ENCODE results near the gene HOXD11.

Gene HOXD11

GRCh38 chr2:176106581-176107539 is at the start of gene HOXD11:
Gene HOXD11 (plus strand): TSS chr2:176107280. CDS start chr2:176107356, 76 bp downstream.
- DNase-seq (ENCODE audit: low spot score) = no peak

- DNase-seq (ENCODE audit: low spot score) = no peak
These were observed 43.1 kb upstream of the HOXD11 start for GRCh38 chr2:176063958-176064357.

GRCh38 chr2:176066645-176067588 is 40.2 kb upstream of the HOXD11 start:
- DNase-seq (ENCODE audit: low spot score) = no peak

- DNase-seq (ENCODE audit: low spot score) = no peak
These were observed 39.3 kb upstream of the HOXD11 start for GRCh38 chr2:176067589-176068418.

- no peak for DNase-seq (ENCODE audit: low spot score)
These were observed 38.7 kb upstream of the HOXD11 start for GRCh38 chr2:176068419-176068832.

- DNase-seq (ENCODE audit: low spot score) = no peak
These were observed 35.5 kb upstream of the HOXD11 start for GRCh38 chr2:176071330-176072291.

GRCh38 chr2:176072292-176072669 is 34.8 kb upstream of the HOXD11 start:
- no peak for DNase-seq (ENCODE audit: low spot score)

GRCh38 chr2:176072951-176073904 is 33.9 kb upstream of the HOXD11 start:
- DNase-seq (ENCODE audit: low spot score) = no peak

- DNase-seq (ENCODE audit: low spot score) = no peak
These were observed 32.1 kb upstream of the HOXD11 start for GRCh38 chr2:176074919-176075425.

- no peak for DNase-seq (ENCODE audit: low spot score)
These were observed 31.6 kb upstream of the HOXD11 start for GRCh38 chr2:176075481-176075880.

GRCh38 chr2:176076063-176076462 is 31.0 kb upstream of the HOXD11 start:
- no peak for DNase-seq (ENCODE audit: low spot score)

- no peak for DNase-seq (ENCODE audit: low spot score)
These were observed 30.3 kb upstream of the HOXD11 start for GRCh38 chr2:176076796-176077195.

- no peak for DNase-seq (ENCODE audit: low spot score)
These were observed 28.4 kb upstream of the HOXD11 start for GRCh38 chr2:176078541-176079284.

GRCh38 chr2:176079285-176079830 is 27.7 kb upstream of the HOXD11 start:
- DNase-seq (ENCODE audit: low spot score) = no peak

GRCh38 chr2:176079831-176080539 is 27.1 kb upstream of the HOXD11 start:
- no peak for DNase-seq (ENCODE audit: low spot score)

GRCh38 chr2:176080540-176081375 is 26.3 kb upstream of the HOXD11 start:
- DNase-seq (ENCODE audit: low spot score) = no peak

Data from globus pallidus (tissue), 1 donor.